VCaP (cell line): Measurements from ENCODE around the gene TBC1D4.

Source experiments
- H3K27ac ChIP-seq: fragments of 450-650 bp; 2 replicates; pipeline ENCODE4 v1.5.1; 2017
- CTCF ChIP-seq: fragments of 450-650 bp; conservative IDR thresholded peaks from 2 replicates; pipeline ENCODE4 v1.5.1; 2017; ENCODE audit warnings: mild to moderate bottlenecking, moderate library complexity

TBC1D4 gene

GRCh38 chr13:75458696-75459422 lies 23.1 kb downstream of the TBC1D4 start:
- TF ChIP-seq CTCF: no peak
- H3K27ac ChIP-seq: no peak overlapping the region

DNA sequence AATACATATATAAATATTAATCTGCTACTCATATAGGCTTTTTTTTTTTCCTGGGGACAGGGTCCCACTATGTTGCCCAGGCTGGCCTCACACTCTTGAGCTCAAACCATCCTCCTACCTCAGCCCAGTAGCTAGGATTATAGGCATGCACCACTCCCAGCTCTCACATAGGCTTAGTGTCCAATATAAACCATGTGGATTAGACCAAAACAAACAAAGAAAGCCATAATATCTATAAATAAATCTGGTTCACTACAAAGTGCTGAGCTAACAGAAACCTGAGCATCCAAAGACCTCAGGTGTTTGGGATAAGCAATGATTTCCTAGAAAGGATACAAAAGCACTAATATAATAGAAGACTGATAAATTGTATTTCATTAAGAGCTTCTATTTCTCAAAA lies 26.0 kb downstream of the TBC1D4 start:
- no peak overlapping the region for H3K27ac ChIP-seq
- no peak for TF ChIP-seq CTCF

- peak overlapping the region; percentile 35 for H3K27ac ChIP-seq
- no peak for TF ChIP-seq CTCF
These were observed 27.5 kb downstream of the TBC1D4 start for GRCh38 chr13:75454497-75454896.

GRCh38 chr13:75452564-75452963 lies 29.4 kb downstream of the TBC1D4 start:
- TF ChIP-seq CTCF: no peak
- no peak overlapping the region for H3K27ac ChIP-seq

DNA sequence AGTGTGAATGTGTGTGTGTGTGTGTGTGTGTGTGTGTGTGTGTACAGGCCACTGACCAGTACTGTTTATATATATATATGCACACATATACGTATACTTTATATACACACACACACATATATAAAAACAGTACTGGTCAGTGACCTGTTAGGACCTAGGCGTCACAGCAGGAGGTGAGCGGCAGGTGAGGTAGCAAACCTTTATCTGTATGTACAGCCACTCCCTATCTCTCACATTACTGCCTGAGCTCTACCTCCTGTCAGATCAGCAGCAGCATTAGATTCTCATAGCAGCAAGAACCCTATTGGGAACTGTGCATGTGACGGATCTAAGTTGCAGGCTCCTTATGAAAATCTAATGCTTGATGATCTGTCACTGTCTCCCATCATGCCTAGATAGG lies 34.5 kb downstream of the TBC1D4 start:
- H3K27ac ChIP-seq: no peak overlapping the region
- TF ChIP-seq CTCF: no peak

- no peak overlapping the region for H3K27ac ChIP-seq
- no peak for TF ChIP-seq CTCF
These were observed 35.1 kb downstream of the TBC1D4 start for GRCh38 chr13:75446874-75447273.

GRCh38 chr13:75445717-75446499 lies 36.1 kb downstream of the TBC1D4 start:
- H3K27ac ChIP-seq: no peak overlapping the region
- no peak for TF ChIP-seq CTCF
